A549 (cell line): ENCODE data around the gene MSMP. TPM values are rescaled to one million over a fixed set of nuclear protein-coding genes. Genes with fewer than 3 reads are reported as not detected.

Source experiments
- ATAC-seq, 2 experiments: fragments of 200-7000 bp in 1 of 2; fragments of >200 bp in 1 of 2; cut with Nextera tagmentation in 1 of 2; cut with Tn5 transposase in 1 of 2; 3 replicates each; pipeline versions ENCODE4 v1.8.0 to v1.9.1; 2018 to 2020; ENCODE audit warnings: mild to moderate bottlenecking in 1 of 2, moderate library complexity in 1 of 2
- CTCF ChIA-PET: fragments of 300-600 bp; sonication (Branson Sonifier 250); formaldehyde crosslinking; extraction: SDS; loops from one replicate; lab custom pipeline; 2021; ENCODE audit warnings: antibody characterized with exemption, inconsistent platforms; lab: Yijun Ruan, JAX
- POLR2A ChIA-PET: fragments of 350-600 bp; formaldehyde crosslinking; extraction: SDS; loops from one replicate; lab custom pipeline; 2021; ENCODE audit warnings: antibody characterized with exemption, inconsistent platforms; lab: Yijun Ruan, JAX
- DNase-seq, 2 experiments: peaks; one replicate each; pipeline versions ENCODE4 v3.0.0 to v3.0.0-alpha.2; 2011 to 2016; ENCODE audit warnings: low read depth in 1 of 2, low spot score in 1 of 2
- FAIRE-seq: peaks from 2 replicates; lab custom pipeline; 2011; peaks lifted over from hg19 to GRCh38; lab: Jason Lieb, UNC
- H3K27ac ChIP-seq, 2 experiments: fragments of >200 bp; sonication (Bioruptor Twin); formaldehyde crosslinking; 3 replicates each; pipeline ENCODE4 v1.5.1; 2016 to 2017
- H3K4me1 ChIP-seq: fragments of >200 bp; sonication (Bioruptor Twin); formaldehyde crosslinking; 3 replicates; pipeline ENCODE4 v1.6.1; 2016
- H3K4me2 ChIP-seq: fragments of >200 bp; sonication (Bioruptor Twin); formaldehyde crosslinking; 3 replicates; pipeline ENCODE4 v1.6.1; 2016
- H3K4me3 ChIP-seq: fragments of >200 bp; sonication (Bioruptor Twin); formaldehyde crosslinking; 3 replicates; pipeline ENCODE4 v1.5.1; 2016
- H3K9me3 ChIP-seq: fragments of >200 bp; sonication (Bioruptor Twin); formaldehyde crosslinking; 3 replicates; pipeline ENCODE4 v1.6.1; 2016
- CHD4 ChIP-seq: fragments of 200-600 bp; sonication (generic); IDR thresholded peaks from 2 replicates; pipeline ENCODE4 v1.6.1; 2016; ENCODE audit warnings: antibody characterized with exemption, mild to moderate bottlenecking, borderline replicate concordance
- EHF ChIP-seq: fragments of 250-450 bp; sonication (Bioruptor Pico); IDR thresholded peaks from 2 replicates; pipeline ENCODE4 v1.5.0; 2020; ENCODE audit warnings: mild to moderate bottlenecking
- EHMT2 ChIP-seq: fragments of 200-600 bp; sonication (generic); IDR thresholded peaks from 2 replicates; pipeline ENCODE4 v1.6.1; 2016; ENCODE audit warnings: antibody characterized with exemption, low read depth, mild to moderate bottlenecking, moderate library complexity
- ESRRA ChIP-seq: fragments of 150-350 bp; IDR thresholded peaks from 2 replicates; pipeline ENCODE4 v1.6.1; 2014; ENCODE audit warnings: mild to moderate bottlenecking, low read length, borderline replicate concordance
- FOSL2 ChIP-seq, 2 experiments: fragments of 450-650 bp in 1 of 2; fragments of >200 bp in 1 of 2; sonication (Bioruptor Twin) in 1 of 2; formaldehyde crosslinking; IDR thresholded peaks; 2 replicates each; pipeline versions ENCODE4 v1.5.0 to v1.6.1; 2016 to 2020; ENCODE audit warnings: mild to moderate bottlenecking in 1 of 2, moderate library complexity in 1 of 2
- HEYL ChIP-seq: fragments of 250-450 bp; sonication (Bioruptor Pico); IDR thresholded peaks from 2 replicates; pipeline ENCODE4 v1.8.0; 2021; ENCODE audit warnings: mild to moderate bottlenecking, moderate library complexity
- HOXA7 ChIP-seq: fragments of 250-450 bp; sonication (Bioruptor Pico); IDR thresholded peaks from 2 replicates; pipeline ENCODE4 v1.5.0; 2020; ENCODE audit warnings: mild to moderate bottlenecking, moderate library complexity
- HOXB13 ChIP-seq: fragments of 250-450 bp; sonication (Bioruptor Pico); IDR thresholded peaks from 2 replicates; pipeline ENCODE4 v1.5.0; 2020; ENCODE audit warnings: low read depth, mild to moderate bottlenecking, moderate library complexity
- KDM1A ChIP-seq: fragments of 200-600 bp; sonication (generic); IDR thresholded peaks from 2 replicates; pipeline ENCODE4 v1.6.1; 2016; ENCODE audit warnings: low read depth, mild to moderate bottlenecking
- KDM5A ChIP-seq: fragments of 200-600 bp; sonication (generic); IDR thresholded peaks from 2 replicates; pipeline ENCODE4 v1.6.1; 2016; ENCODE audit warnings: antibody characterized with exemption, mild to moderate bottlenecking
- MAZ ChIP-seq: fragments of 150-350 bp; IDR thresholded peaks from 2 replicates; pipeline ENCODE4 v1.6.1; 2014; ENCODE audit warnings: antibody characterized with exemption, low read depth, low read length, borderline replicate concordance
- PHF8 ChIP-seq: fragments of 200-600 bp; sonication (generic); IDR thresholded peaks from 2 replicates; pipeline ENCODE4 v1.6.1; 2016; ENCODE audit warnings: low read depth, mild to moderate bottlenecking, antibody characterized with exemption, moderate library complexity, borderline replicate concordance
- POLR2AphosphoS2 ChIP-seq: conservative IDR thresholded peaks from 2 replicates; pipeline ENCODE4 v1.6.1; 2012; ENCODE audit warnings: low read length, improper control_type of control experiment, inconsistent platforms
- RAD21 ChIP-seq, 2 experiments: fragments of >200 bp in 1 of 2; sonication (Bioruptor Twin) in 1 of 2; formaldehyde crosslinking in 1 of 2; IDR thresholded peaks in 1 of 2; conservative IDR thresholded peaks in 1 of 2; 2 replicates in 1 of 2; 3 replicates in 1 of 2; pipeline ENCODE4 v1.6.1; 2012 to 2018; ENCODE audit warnings: inconsistent platforms in 1 of 2
- RFX5 ChIP-seq: fragments of 450-650 bp; IDR thresholded peaks from 2 replicates; pipeline ENCODE4 v1.7.1; 2014; ENCODE audit warnings: antibody characterized with exemption, mild to moderate bottlenecking, moderate library complexity
- SMC3 ChIP-seq: fragments of >200 bp; sonication (Bioruptor Twin); formaldehyde crosslinking; IDR thresholded peaks from 3 replicates; pipeline ENCODE4 v1.6.1; 2018; ENCODE audit warnings: inconsistent platforms
- SREBF2 ChIP-seq: fragments of 450-650 bp; IDR thresholded peaks from 2 replicates; pipeline ENCODE4 v1.6.1; 2014; ENCODE audit warnings: mild to moderate bottlenecking, moderate library complexity
- TFCP2L1 ChIP-seq: fragments of 250-450 bp; sonication (Bioruptor Pico); IDR thresholded peaks from 2 replicates; pipeline ENCODE4 v1.5.0; 2021; ENCODE audit warnings: mild to moderate bottlenecking
- TP53 ChIP-seq: fragments of 250-450 bp; sonication (Bioruptor Pico); IDR thresholded peaks from 2 replicates; pipeline ENCODE4 v1.5.0; 2021; ENCODE audit warnings: mild to moderate bottlenecking, moderate library complexity
- ZFP36 ChIP-seq: fragments of 450-650 bp; IDR thresholded peaks from 2 replicates; pipeline ENCODE4 v1.6.1; 2014; ENCODE audit warnings: borderline replicate concordance; ENCODE audit not compliant: partially characterized antibody
- WGBS: methylation state at CpG from one replicate; pipeline ENCODE4 v1.1.6; 2017; ENCODE audit errors: missing lambda C conversion rate; 5-methylcytosine and 5-hydroxymethylcytosine counted together
- polyA plus RNA-seq, 4 experiments: library from polyadenylated mRNA; depleted of rRNA in 3 of 4; stranded (reverse); fragments of >200 nt; fragmentation: RNase III in 1 of 4; extraction: RNeasy Plus Mini Kit Qiagen cat#74134 plus additional on column Dnase treatment in 1 of 4; gene quantifications; 2 replicates in 3 of 4; 3 replicates in 1 of 4; pipeline ENCODE4 v1.2.3, GENCODE V29; 2011 to 2017
- TF ChIP-seq, protein P1 (sequence below): IDR thresholded peaks from 2 replicates; pipeline ENCODE4 v1.6.1; 2012
- TF ChIP-seq, protein P2 (sequence below): IDR thresholded peaks from 2 replicates; pipeline ENCODE4 v1.6.1; 2012; ENCODE audit warnings: low read depth, borderline replicate concordance
- TF ChIP-seq, protein P3 (sequence below): fragments of >200 bp; sonication (Bioruptor Twin); formaldehyde crosslinking; IDR thresholded peaks from 3 replicates; pipeline ENCODE4 v1.6.1; 2016
- TF ChIP-seq, protein P4 (sequence below): IDR thresholded peaks from 2 replicates; pipeline ENCODE4 v1.6.1; 2012
- TF ChIP-seq, protein P5 (sequence below): fragments of 250-450 bp; sonication (Bioruptor Pico); IDR thresholded peaks from 2 replicates; pipeline ENCODE4 v1.5.0; 2021; ENCODE audit warnings: mild to moderate bottlenecking, moderate library complexity, borderline replicate concordance

Gene MSMP
- polyA plus RNA-seq, 2 of the 4 experiments (the other 2 are of a cell fraction), result not detected

DNA sequence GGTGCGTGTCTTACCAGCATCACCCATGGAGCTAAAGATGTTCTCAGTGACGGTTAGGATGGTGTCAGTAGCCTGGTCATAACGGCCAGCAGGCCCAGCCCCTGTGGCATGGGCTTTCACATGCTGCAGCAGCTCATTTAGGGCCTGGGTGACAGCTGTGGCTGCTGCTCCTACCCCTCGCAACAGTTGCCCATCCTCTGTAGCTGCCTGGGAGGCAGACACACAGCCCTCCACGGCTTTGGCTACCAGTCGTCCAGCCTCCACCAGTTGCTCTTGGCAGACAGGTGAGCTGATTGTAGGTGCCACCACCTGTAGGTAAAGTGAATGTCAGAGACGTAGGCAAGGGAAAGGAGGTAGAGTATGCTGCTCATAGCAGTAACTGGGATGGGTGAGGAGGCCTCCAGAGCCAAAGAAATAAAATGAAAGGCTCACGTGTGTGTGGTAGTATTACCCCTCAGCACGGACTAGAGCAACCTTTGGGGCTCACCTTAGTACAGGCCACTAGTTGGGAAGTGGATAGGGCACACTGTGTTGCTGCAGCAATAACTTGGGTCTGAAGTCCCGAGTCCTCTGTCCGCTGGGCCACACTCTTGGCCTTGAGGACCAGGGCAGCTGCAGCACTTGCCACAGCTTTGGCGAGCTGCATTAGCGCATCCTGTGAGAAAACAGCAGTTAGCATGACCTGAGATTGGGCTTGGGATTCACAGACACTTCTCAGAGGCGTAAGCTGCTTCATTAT, 36.8 kb downstream of the MSMP start:
- TF ChIP-seq SMC3, result no peak
- TF ChIP-seq, protein P1, sequence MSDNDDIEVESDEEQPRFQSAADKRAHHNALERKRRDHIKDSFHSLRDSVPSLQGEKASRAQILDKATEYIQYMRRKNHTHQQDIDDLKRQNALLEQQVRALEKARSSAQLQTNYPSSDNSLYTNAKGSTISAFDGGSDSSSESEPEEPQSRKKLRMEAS, result no peak
- no peak for TF ChIP-seq FOSL2 (IDR thresholded peaks at IDR 0.05)
- TF ChIP-seq FOSL2 (CRISPR knock-in tag; IDR thresholded peaks at IDR 0.05), result no peak
- TF ChIP-seq, protein P2, sequence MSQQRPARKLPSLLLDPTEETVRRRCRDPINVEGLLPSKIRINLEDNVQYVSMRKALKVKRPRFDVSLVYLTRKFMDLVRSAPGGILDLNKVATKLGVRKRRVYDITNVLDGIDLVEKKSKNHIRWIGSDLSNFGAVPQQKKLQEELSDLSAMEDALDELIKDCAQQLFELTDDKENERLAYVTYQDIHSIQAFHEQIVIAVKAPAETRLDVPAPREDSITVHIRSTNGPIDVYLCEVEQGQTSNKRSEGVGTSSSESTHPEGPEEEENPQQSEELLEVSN, result no peak
- no peak for TF ChIP-seq CHD4
- TF ChIP-seq, protein P3, sequence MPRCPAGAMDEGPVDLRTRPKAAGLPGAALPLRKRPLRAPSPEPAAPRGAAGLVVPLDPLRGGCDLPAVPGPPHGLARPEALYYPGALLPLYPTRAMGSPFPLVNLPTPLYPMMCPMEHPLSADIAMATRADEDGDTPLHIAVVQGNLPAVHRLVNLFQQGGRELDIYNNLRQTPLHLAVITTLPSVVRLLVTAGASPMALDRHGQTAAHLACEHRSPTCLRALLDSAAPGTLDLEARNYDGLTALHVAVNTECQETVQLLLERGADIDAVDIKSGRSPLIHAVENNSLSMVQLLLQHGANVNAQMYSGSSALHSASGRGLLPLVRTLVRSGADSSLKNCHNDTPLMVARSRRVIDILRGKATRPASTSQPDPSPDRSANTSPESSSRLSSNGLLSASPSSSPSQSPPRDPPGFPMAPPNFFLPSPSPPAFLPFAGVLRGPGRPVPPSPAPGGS, result no peak
- no peak for TF ChIP-seq TP53 (CRISPR knock-in tag)
- TF ChIP-seq PHF8, result no peak
- TF ChIP-seq, protein P4, sequence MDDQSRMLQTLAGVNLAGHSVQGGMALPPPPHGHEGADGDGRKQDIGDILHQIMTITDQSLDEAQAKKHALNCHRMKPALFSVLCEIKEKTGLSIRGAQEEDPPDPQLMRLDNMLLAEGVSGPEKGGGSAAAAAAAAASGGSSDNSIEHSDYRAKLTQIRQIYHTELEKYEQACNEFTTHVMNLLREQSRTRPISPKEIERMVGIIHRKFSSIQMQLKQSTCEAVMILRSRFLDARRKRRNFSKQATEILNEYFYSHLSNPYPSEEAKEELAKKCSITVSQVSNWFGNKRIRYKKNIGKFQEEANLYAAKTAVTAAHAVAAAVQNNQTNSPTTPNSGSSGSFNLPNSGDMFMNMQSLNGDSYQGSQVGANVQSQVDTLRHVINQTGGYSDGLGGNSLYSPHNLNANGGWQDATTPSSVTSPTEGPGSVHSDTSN, result no peak
- TF ChIP-seq HEYL (CRISPR knock-in tag), result no peak
- no peak for TF ChIP-seq POLR2AphosphoS2
- no peaks in the 10 kb centered on the region for H3K9me3 ChIP-seq
- ChIA-PET CTCF (interaction anchor here (0.6 to 32.5 kb wide), 6 partner anchors 1 to 68 kb away, joined by 4 to 758 read pairs (median 8); partner anchors contain the start of genes ARHGEF39, CREB3, TLN1 and TPM2), POLR2A (interaction anchor here (0.8 to 0.9 kb wide), 2 partner anchors 15 to 52 kb away, joined by 3 read pairs; partner anchors contain the start of genes ARHGEF39 and CREB3)
- DNase-seq (no peak), FAIRE-seq (no peak), ATAC-seq (no peak)
- no peak overlapping the region for H3K4me3 ChIP-seq
- H3K4me1 ChIP-seq, result no peaks in the 10 kb centered on the region
- no peak overlapping the region for H3K4me2 ChIP-seq
- 90% methylated on average over 14 of the region's 14 CpGs for WGBS
- no peak overlapping the region for H3K27ac ChIP-seq

DNA sequence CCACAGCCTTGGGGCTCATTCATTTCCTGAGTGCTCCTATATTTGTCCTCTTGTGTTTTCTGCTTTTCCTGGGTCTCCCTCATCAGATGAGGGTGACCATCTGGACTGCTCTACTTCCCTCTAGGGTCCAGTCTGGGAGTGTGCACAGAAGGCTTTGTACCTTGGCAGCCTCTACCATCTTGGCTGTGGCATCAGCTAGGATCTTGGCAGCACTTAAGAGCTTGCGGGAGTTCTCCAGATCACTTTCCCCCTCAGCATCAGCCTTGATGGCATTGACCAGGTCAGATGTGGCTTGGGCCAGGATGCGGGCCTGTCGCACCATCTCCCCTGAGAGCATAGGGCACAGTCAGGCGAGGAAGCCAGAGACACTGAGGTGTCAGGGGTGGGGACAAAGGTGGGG, 37.8 kb downstream of the MSMP start:
- 100% methylated on average over 3 of the region's 4 CpGs for WGBS
- no peak for TF ChIP-seq HOXA7 (CRISPR knock-in tag)
- TF ChIP-seq RAD21 (conservative IDR thresholded peaks at IDR 0.05 in 1 of 2, IDR thresholded peaks at IDR 0.05 in 1 of 2), result peak in 1 of 2 experiments; percentile 17; a peak in 1 of 5 replicates
- Histone ChIP-seq H3K4me3 (no peak overlapping the region), H3K4me2 (no peak overlapping the region), H3K4me1 (no peaks in the 10 kb centered on the region), H3K27ac (no peak overlapping the region), H3K9me3 (no peaks in the 10 kb centered on the region)
- ChIA-PET POLR2A (interaction anchor here (0.9 to 1.2 kb wide), 2 partner anchors 16 to 20 kb away, joined by 3 to 4 read pairs; partner anchors contain the start of gene CREB3), CTCF (interaction anchor here (2.4 to 32.5 kb wide), 3 partner anchors 2 to 56 kb away, joined by 7 to 758 read pairs (median 758); partner anchors contain the start of genes CREB3, TLN1 and TPM2)
- ATAC-seq (peak; percentile 51 to 64; a peak in 4 of 6 replicates), FAIRE-seq (no peak), DNase-seq (peak in 1 of 2 experiments; percentile 37)

DNA sequence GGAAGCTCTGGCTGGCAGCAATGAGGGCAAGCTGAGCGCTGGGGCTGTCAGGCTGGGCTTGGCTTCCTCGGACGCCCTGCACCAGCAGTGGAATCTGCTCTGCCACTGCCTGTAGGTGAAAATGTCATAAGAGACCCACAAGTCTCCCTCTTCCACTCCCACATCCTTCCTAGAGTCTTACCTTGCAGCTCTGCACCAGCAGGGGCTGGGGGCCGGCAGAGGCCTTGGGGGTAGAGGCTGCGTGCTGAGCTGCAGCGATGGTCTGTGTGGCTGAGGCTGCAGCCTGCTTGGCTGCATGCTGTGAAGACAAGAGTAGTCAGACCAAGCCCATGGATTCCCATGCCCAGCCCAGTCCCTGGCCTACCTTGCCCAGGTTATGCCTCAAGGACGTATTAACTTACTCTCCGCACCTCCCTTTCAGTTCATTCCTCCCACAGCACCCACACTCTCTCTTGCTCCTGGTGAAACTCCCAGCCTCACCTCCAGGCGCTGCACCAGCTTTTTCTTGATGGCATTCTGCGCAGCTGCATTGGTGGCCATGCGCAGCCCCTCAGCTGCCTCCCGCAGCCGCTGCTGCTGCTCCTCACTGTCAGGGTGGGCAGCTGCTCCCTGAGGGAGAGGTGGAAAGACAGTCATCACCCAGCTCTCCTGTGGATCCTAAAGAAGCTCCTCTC, 39.4 kb downstream of the MSMP start:
- Histone ChIP-seq H3K4me2 (no peak overlapping the region), H3K27ac (no peak overlapping the region), H3K9me3 (no peaks in the 10 kb centered on the region), H3K4me3 (no peak overlapping the region), H3K4me1 (no peaks in the 10 kb centered on the region)
- POLR2A ChIA-PET, result interaction anchor here (0.6 to 1.2 kb wide), 4 partner anchors 13 to 1861 kb away, joined by 3 to 5 read pairs (median 4); partner anchors contain the start of genes ARHGEF39, CREB3 and TLN1
- DNase-seq, result no peak
- TF ChIP-seq MAZ (no peak), KDM1A (no peak), EHF (no peak), ZFP36 (no peak), HOXB13 (CRISPR knock-in tag) (no peak), EHMT2 (no peak), TP53 (CRISPR knock-in tag) (no peak), KDM5A (no peak), TFCP2L1 (CRISPR knock-in tag) (no peak), ESRRA (no peak), SREBF2 (no peak), FOSL2 (IDR thresholded peaks at IDR 0.05) (no peak), FOSL2 (CRISPR knock-in tag; IDR thresholded peaks at IDR 0.05) (no peak), RFX5 (no peak)
- TF ChIP-seq, protein P5, sequence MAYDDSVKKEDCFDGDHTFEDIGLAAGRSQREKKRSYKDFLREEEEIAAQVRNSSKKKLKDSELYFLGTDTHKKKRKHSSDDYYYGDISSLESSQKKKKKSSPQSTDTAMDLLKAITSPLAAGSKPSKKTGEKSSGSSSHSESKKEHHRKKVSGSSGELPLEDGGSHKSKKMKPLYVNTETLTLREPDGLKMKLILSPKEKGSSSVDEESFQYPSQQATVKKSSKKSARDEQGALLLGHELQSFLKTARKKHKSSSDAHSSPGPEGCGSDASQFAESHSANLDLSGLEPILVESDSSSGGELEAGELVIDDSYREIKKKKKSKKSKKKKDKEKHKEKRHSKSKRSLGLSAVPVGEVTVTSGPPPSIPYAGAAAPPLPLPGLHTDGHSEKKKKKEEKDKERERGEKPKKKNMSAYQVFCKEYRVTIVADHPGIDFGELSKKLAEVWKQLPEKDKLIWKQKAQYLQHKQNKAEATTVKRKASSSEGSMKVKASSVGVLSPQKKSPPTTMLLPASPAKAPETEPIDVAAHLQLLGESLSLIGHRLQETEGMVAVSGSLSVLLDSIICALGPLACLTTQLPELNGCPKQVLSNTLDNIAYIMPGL (CRISPR knock-in tag), result no peak
- FAIRE-seq, result no peak
- CTCF ChIA-PET, result interaction anchor here (1.1 to 32.5 kb wide), 6 partner anchors 3 to 54 kb away, joined by 4 to 758 read pairs (median 6); partner anchors contain the start of genes CREB3, TLN1 and TPM2
- 95% methylated on average over 13 of the region's 13 CpGs for WGBS
- ATAC-seq, result no peak
